H9 (cell line): ENCODE results near the gene UQCRC1. TPM values are rescaled to one million over a fixed set of nuclear protein-coding genes. Genes with fewer than 3 reads are reported as not detected.

Experiments used
- DNase-seq: peaks from one replicate; pipeline ENCODE4 v3.0.0-alpha.2; 2017
- H2AFZ ChIP-seq: one replicate; pipeline ENCODE4 v1.6.1; 2013; ENCODE audit warnings: mild to moderate bottlenecking, low read length, control low read depth, moderate library complexity
- H2AK5ac ChIP-seq: 2 replicates; pipeline ENCODE4 v1.6.1; 2013; ENCODE audit warnings: low read length, control low read depth, mixed read lengths; ENCODE audit not compliant: insufficient read length
- H2BK120ac ChIP-seq: one replicate; pipeline ENCODE4 v1.6.1; 2013; ENCODE audit warnings: low read depth, mild to moderate bottlenecking, low read length, control low read depth, inconsistent platforms; ENCODE audit not compliant: poor library complexity, severe bottlenecking
- H2BK12ac ChIP-seq: 2 replicates; pipeline ENCODE4 v1.6.1; 2013; ENCODE audit warnings: low read length, control low read depth, mixed read lengths, low read depth; ENCODE audit not compliant: insufficient read length
- H2BK15ac ChIP-seq: 2 replicates; pipeline ENCODE4 v1.6.1; 2013; ENCODE audit warnings: low read depth, low read length, control low read depth
- H2BK20ac ChIP-seq: one replicate; pipeline ENCODE4 v1.6.1; 2013; ENCODE audit warnings: low read depth, mild to moderate bottlenecking, low read length, control low read depth, inconsistent platforms; ENCODE audit not compliant: poor library complexity, severe bottlenecking
- H2BK5ac ChIP-seq: 2 replicates; pipeline ENCODE4 v1.6.1; 2013; ENCODE audit warnings: low read length, control low read depth, mixed read lengths; ENCODE audit not compliant: insufficient read length
- H3K14ac ChIP-seq: 2 replicates; pipeline ENCODE4 v1.6.1; 2013; ENCODE audit warnings: low read length, control low read depth; ENCODE audit not compliant: insufficient read depth
- H3K18ac ChIP-seq: 2 replicates; pipeline ENCODE4 v1.6.1; 2013; ENCODE audit warnings: low read depth, mild to moderate bottlenecking, mixed read lengths, low read length, control low read depth; ENCODE audit not compliant: insufficient read length
- H3K23ac ChIP-seq: 2 replicates; pipeline ENCODE4 v1.6.1; 2013; ENCODE audit warnings: low read length, control low read depth, mixed read lengths, low read depth; ENCODE audit not compliant: insufficient read length
- H3K23me2 ChIP-seq: 2 replicates; pipeline ENCODE4 v1.6.1; 2013; ENCODE audit warnings: low read depth, mild to moderate bottlenecking, mixed read lengths, low read length, control low read depth; ENCODE audit not compliant: insufficient read length, poor library complexity, severe bottlenecking
- H3K27ac ChIP-seq: 2 replicates; pipeline ENCODE4 v1.5.1; 2013; ENCODE audit warnings: low read length, control low read depth, mixed read lengths, low read depth; ENCODE audit not compliant: insufficient read length
- H3K27me3 ChIP-seq: 2 replicates; pipeline ENCODE4 v1.6.1; 2013; ENCODE audit warnings: low read length, control low read depth, inconsistent platforms; ENCODE audit not compliant: insufficient read depth
- H3K4ac ChIP-seq: 2 replicates; pipeline ENCODE4 v1.6.1; 2013; ENCODE audit warnings: low read depth, mild to moderate bottlenecking, control low read depth, inconsistent platforms, low read length, moderate library complexity
- H3K4me1 ChIP-seq: 2 replicates; pipeline ENCODE4 v1.6.1; 2013; ENCODE audit warnings: low read length, control low read depth, inconsistent platforms; ENCODE audit not compliant: insufficient read depth
- H3K4me2 ChIP-seq: 2 replicates; pipeline ENCODE4 v1.6.1; 2013; ENCODE audit warnings: low read length, control low read depth, mixed read lengths; ENCODE audit not compliant: insufficient read length, insufficient read depth
- H3K56ac ChIP-seq: 2 replicates; pipeline ENCODE4 v1.6.1; 2013; ENCODE audit warnings: low read depth, mild to moderate bottlenecking, mixed read lengths, low read length, control low read depth; ENCODE audit not compliant: insufficient read length
- H3K79me1 ChIP-seq: 2 replicates; pipeline ENCODE4 v1.6.1; 2013; ENCODE audit warnings: low read depth, mild to moderate bottlenecking, moderate library complexity, low read length, control low read depth, inconsistent platforms; ENCODE audit not compliant: insufficient read depth, poor library complexity, severe bottlenecking
- H3K79me2 ChIP-seq: 2 replicates; pipeline ENCODE4 v1.6.1; 2013; ENCODE audit warnings: low read length, control low read depth, inconsistent platforms; ENCODE audit not compliant: insufficient read depth
- H3K9ac ChIP-seq: 2 replicates; pipeline ENCODE4 v1.6.1; 2013; ENCODE audit warnings: low read length, control low read depth, mixed read lengths; ENCODE audit not compliant: insufficient read length; ENCODE audit errors: extremely low read depth
- H3K9me3 ChIP-seq: one replicate; pipeline ENCODE4 v1.6.1; 2013; ENCODE audit warnings: low read depth, low read length, inconsistent platforms; ENCODE audit not compliant: control insufficient read depth
- H3T11ph ChIP-seq: one replicate; pipeline ENCODE4 v1.6.1; 2013; ENCODE audit warnings: mild to moderate bottlenecking, low read length, control low read depth, inconsistent platforms
- H4K20me1 ChIP-seq: one replicate; pipeline ENCODE4 v1.6.1; 2013; ENCODE audit not compliant: control insufficient read depth, insufficient read length, insufficient read depth
- H4K5ac ChIP-seq: 2 replicates; pipeline ENCODE4 v1.6.1; 2013; ENCODE audit warnings: low read depth, mild to moderate bottlenecking, mixed read lengths, low read length, control low read depth; ENCODE audit not compliant: insufficient read length
- H4K8ac ChIP-seq: replicated peaks from 2 replicates; pipeline ENCODE4 v1.6.1; 2013; ENCODE audit warnings: low read length, control low read depth, mixed read lengths, low read depth; ENCODE audit not compliant: insufficient read length
- H4K91ac ChIP-seq: 2 replicates; pipeline ENCODE4 v1.6.1; 2013; ENCODE audit warnings: low read depth, mild to moderate bottlenecking, moderate library complexity, mixed read lengths, low read length, control low read depth; ENCODE audit not compliant: insufficient read length
- H3K27ac Mint-ChIP-seq, 3 experiments: 2 replicates in 2 of 3; 3 replicates in 1 of 3; pipeline ENCODE4 v1.8.0; 2020 to 2021; ENCODE audit warnings: mixed read lengths in 3 of 3, mild to moderate bottlenecking in 1 of 3, moderate library complexity in 1 of 3
- H3K27me3 Mint-ChIP-seq: 2 replicates; pipeline ENCODE4 v1.8.0; 2021; ENCODE audit warnings: low read depth, mild to moderate bottlenecking, moderate library complexity, mixed read lengths
- H3K36me3 Mint-ChIP-seq, 3 experiments: 2 replicates in 2 of 3; 3 replicates in 1 of 3; pipeline ENCODE4 v1.8.0; 2020 to 2021; ENCODE audit warnings: low read depth in 3 of 3, mixed read lengths in 3 of 3; ENCODE audit not compliant: insufficient read depth in 1 of 3
- H3K4me1 Mint-ChIP-seq, 2 experiments: 2 replicates each; pipeline ENCODE4 v1.8.0; 2020; ENCODE audit warnings: mixed read lengths in 2 of 2
- H3K4me3 Mint-ChIP-seq, 2 experiments: 2 replicates in 1 of 2; 3 replicates in 1 of 2; pipeline ENCODE4 v1.8.0; 2020 to 2021; ENCODE audit warnings: mild to moderate bottlenecking in 2 of 2, mixed read lengths in 2 of 2, moderate library complexity in 1 of 2
- H3K9me3 Mint-ChIP-seq, 2 experiments: 2 replicates in 1 of 2; 3 replicates in 1 of 2; pipeline ENCODE4 v1.8.0; 2020; ENCODE audit warnings: mild to moderate bottlenecking in 2 of 2, mixed read lengths in 2 of 2, moderate library complexity in 1 of 2
- WGBS: extraction: QIAGEN DNeasy Blood & Tissue Kit; methylation state at CpG from one replicate; pipeline ENCODE4 v1.1.7; 2013; ENCODE audit warnings: missing lambda C conversion rate, low lambda C conversion rate, mixed read lengths; ENCODE audit not compliant: insufficient read length; ENCODE audit errors: extremely low coverage; 5-methylcytosine and 5-hydroxymethylcytosine counted together
- total RNA-seq: library from RNA; stranded (reverse); gene quantifications from 2 replicates; pipeline ENCODE4 v1.2.1, GENCODE V29; 2021
- TF ChIP-seq, protein P1 (sequence below): fragments of 200-600 bp; sonication (generic); conservative IDR thresholded peaks from 3 replicates; pipeline ENCODE4 v1.8.0; 2021; ENCODE audit warnings: antibody characterized with exemption, mild to moderate bottlenecking

The UQCRC1 gene
- total RNA-seq, 1 experiment from 2014 or later: 285 TPM

DNA sequence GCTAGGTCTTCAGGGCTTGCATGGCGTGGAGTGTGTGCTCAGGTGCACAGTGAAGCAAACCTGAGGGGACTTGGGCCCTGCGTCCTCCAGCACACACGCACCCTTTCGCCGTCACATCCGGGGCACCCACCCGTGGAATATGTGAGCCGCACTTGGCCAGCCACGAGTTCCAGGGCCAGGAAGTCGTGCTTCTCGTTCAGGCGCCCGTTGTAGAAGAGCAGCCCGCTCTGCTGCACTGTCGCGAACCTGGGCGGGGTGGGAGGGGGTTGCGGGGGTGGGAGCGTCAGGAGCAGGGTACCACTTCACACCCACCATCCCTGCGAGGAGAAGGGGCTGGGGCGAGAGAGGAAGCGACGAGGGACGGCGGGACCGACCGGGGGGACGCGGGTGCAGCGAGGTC lies 46.2 kb upstream of the UQCRC1 start:
- no peak overlapping the region for H2BK12ac ChIP-seq
- no peak overlapping the region for H3K4ac ChIP-seq
- Mint-ChIP-seq H3K4me1 (peaks cover 4 to 13% of the 10 kb centered on the region in 2 experiments), H3K27me3 (peaks cover 4% of the 10 kb centered on the region; the same call in 1 of the 2 replicates), H3K4me3 (peak overlapping the region; percentile 67 to 78), H3K36me3 (peaks cover 44 to 64% (median 60%) of the 10 kb centered on the region in 3 experiments), H3K9me3 (peaks cover 0 to 3% of the 10 kb centered on the region in 2 experiments; a peak in 1 of 5 replicates), H3K27ac (peak overlapping the region in 1 of 3 experiments; percentile 73; a peak in 1 of 7 replicates)
- no peak overlapping the region for H3K27ac ChIP-seq
- no peak overlapping the region for H3K9ac ChIP-seq
- H2BK120ac ChIP-seq: no peak overlapping the region
- H4K91ac ChIP-seq: no peak overlapping the region
- no peaks in the 10 kb centered on the region; the same call in 1 of the 2 replicates for H3K4me1 ChIP-seq
- H4K8ac ChIP-seq: no peak overlapping the region
- H3K9me3 ChIP-seq: no peaks in the 10 kb centered on the region
- H3K79me1 ChIP-seq: no peaks in the 10 kb centered on the region
- no peak overlapping the region for H2AFZ ChIP-seq
- H2BK15ac ChIP-seq: no peak overlapping the region
- peak overlapping the region; percentile 50 for H3K4me2 ChIP-seq
- no peak overlapping the region for H4K5ac ChIP-seq
- no peak overlapping the region for H2BK5ac ChIP-seq
- H3K23ac ChIP-seq: no peak overlapping the region
- no peak overlapping the region for H2BK20ac ChIP-seq
- no peaks in the 10 kb centered on the region for H3K79me2 ChIP-seq
- no peaks in the 10 kb centered on the region for H3K27me3 ChIP-seq
- WGBS: no CpG with 5 or more reads among the region's 30 CpGs
- peak overlapping the region; percentile 41 for H3K18ac ChIP-seq
- H4K20me1 ChIP-seq: peaks cover 2% of the 10 kb centered on the region
- H2AK5ac ChIP-seq: no peak overlapping the region
- peaks cover 3% of the 10 kb centered on the region for H3K23me2 ChIP-seq
- H3T11ph ChIP-seq: no peak overlapping the region
- 0 out of 2 replicates have a peak overlapping the region, but pooled peaks have one; percentile 4 for H3K14ac ChIP-seq
- TF ChIP-seq, protein P1, sequence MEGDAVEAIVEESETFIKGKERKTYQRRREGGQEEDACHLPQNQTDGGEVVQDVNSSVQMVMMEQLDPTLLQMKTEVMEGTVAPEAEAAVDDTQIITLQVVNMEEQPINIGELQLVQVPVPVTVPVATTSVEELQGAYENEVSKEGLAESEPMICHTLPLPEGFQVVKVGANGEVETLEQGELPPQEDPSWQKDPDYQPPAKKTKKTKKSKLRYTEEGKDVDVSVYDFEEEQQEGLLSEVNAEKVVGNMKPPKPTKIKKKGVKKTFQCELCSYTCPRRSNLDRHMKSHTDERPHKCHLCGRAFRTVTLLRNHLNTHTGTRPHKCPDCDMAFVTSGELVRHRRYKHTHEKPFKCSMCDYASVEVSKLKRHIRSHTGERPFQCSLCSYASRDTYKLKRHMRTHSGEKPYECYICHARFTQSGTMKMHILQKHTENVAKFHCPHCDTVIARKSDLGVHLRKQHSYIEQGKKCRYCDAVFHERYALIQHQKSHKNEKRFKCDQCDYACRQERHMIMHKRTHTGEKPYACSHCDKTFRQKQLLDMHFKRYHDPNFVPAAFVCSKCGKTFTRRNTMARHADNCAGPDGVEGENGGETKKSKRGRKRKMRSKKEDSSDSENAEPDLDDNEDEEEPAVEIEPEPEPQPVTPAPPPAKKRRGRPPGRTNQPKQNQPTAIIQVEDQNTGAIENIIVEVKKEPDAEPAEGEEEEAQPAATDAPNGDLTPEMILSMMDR: no peak
- no peak overlapping the region for H3K56ac ChIP-seq
- DNase-seq: no peak
